ENCODE results near the gene KIF12. TPM values are rescaled to one million over a fixed set of nuclear protein-coding genes. Genes with fewer than 3 reads are reported as not detected.

Gene KIF12
- total and polyA plus RNA-seq, 2 donors (not counting 1 experiment from before 2014, with no cell fraction given), result not detected

DNA sequence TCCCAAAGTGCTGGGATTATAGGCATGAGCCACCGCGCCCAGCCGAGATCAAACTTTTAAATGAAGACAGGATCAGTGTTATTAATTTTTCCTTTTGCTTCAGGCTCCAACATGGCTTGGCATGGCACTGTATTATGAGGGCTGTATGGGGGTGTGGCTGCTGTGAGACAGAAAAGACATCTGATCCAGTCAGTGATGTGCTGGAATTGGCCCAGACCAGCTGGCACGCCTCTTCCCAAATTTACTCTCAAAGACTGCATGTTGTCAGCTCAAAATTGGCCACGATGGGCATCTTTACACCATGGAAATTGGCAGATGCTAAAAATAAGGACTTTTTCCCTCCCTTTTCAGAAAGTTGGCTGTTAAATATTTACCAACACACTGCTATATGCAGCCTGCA, 44.1 kb upstream of the KIF12 start:
- Histone ChIP-seq H3K4me2 (replicated peaks; ENCODE audit: low read depth, low read length, poor library complexity, severe bottlenecking) (no peak overlapping the region), H3K27me3 (replicated peaks in 1 of 4; ENCODE audit: control extremely low read depth in 1 of 4, control insufficient read depth in 3 of 4, insufficient read depth in 4 of 4, low read length in 3 of 4) (peaks cover 0 to 7% (median 0%) of the 10 kb centered on the region in 4 experiments), H3K27ac (ENCODE audit: low read length in 2 of 2) (no peak overlapping the region), H3K4me1 (ENCODE audit: control insufficient read depth in 2 of 2, insufficient read depth in 2 of 2, low read length in 2 of 2) (no peaks in the 10 kb centered on the region), H3K36me3 (replicated peaks in 1 of 2; ENCODE audit: control extremely low read depth in 1 of 2, control insufficient read depth in 1 of 2, extremely low read depth in 1 of 2, insufficient read depth in 2 of 2, low read length in 1 of 2) (no peaks in the 10 kb centered on the region), H4K20me1 (ENCODE audit: control insufficient read depth, insufficient read depth, low read length, poor library complexity, severe bottlenecking) (no peaks in the 10 kb centered on the region), H3K9me3 (ENCODE audit: control extremely low read depth in 1 of 3, control insufficient read depth in 2 of 3, insufficient read depth in 1 of 3, low read length in 2 of 3) (peaks cover 0 to 3% (median 0%) of the 10 kb centered on the region in 3 donors), H3K4me3 (ENCODE audit: control extremely low read depth in 1 of 5, extremely low read depth in 1 of 5, insufficient read depth in 1 of 5, low read depth in 2 of 5, low read length in 4 of 5) (no peak overlapping the region), H3K9ac (ENCODE audit: low read length) (no peak overlapping the region), H3K79me2 (ENCODE audit: control insufficient read depth, insufficient read depth, low read length) (no peaks in the 10 kb centered on the region), H2AFZ (ENCODE audit: insufficient read depth, low read depth, low read length, poor library complexity, severe bottlenecking) (no peak overlapping the region)
- Mint-ChIP-seq H3K27ac (no peak overlapping the region), H3K4me3 (no peak overlapping the region), H3K27me3 (peaks cover 37% of the 10 kb centered on the region), H3K4me1 (no peaks in the 10 kb centered on the region), H3K9me3 (ENCODE audit: insufficient read depth) (no peaks in the 10 kb centered on the region)
- ChIA-PET CTCF (interaction anchor here (1.2 kb wide), 1 partner anchor 12 kb away, joined by 4 read pairs; the partner anchor contains the start of gene COL27A1), POLR2A (no interaction called here)
- no peak for ATAC-seq (ENCODE audit: low read depth)
- WGBS (ENCODE audit: insufficient coverage), result 100% methylated on average over 3 of the region's 5 CpGs
- DNase-seq, result no peak
- intact Hi-C loops (cut with micrococcal nuclease), result no loop called here
- TF ChIP-seq EZH2 (IDR thresholded peaks at IDR 0.05; ENCODE audit: borderline replicate concordance, insufficient read depth, low read depth, low read length, poor library complexity, severe bottlenecking), result no peak
- TF ChIP-seq, protein P1, sequence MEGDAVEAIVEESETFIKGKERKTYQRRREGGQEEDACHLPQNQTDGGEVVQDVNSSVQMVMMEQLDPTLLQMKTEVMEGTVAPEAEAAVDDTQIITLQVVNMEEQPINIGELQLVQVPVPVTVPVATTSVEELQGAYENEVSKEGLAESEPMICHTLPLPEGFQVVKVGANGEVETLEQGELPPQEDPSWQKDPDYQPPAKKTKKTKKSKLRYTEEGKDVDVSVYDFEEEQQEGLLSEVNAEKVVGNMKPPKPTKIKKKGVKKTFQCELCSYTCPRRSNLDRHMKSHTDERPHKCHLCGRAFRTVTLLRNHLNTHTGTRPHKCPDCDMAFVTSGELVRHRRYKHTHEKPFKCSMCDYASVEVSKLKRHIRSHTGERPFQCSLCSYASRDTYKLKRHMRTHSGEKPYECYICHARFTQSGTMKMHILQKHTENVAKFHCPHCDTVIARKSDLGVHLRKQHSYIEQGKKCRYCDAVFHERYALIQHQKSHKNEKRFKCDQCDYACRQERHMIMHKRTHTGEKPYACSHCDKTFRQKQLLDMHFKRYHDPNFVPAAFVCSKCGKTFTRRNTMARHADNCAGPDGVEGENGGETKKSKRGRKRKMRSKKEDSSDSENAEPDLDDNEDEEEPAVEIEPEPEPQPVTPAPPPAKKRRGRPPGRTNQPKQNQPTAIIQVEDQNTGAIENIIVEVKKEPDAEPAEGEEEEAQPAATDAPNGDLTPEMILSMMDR (IDR thresholded peaks at IDR 0.05), result no peak

DNA sequence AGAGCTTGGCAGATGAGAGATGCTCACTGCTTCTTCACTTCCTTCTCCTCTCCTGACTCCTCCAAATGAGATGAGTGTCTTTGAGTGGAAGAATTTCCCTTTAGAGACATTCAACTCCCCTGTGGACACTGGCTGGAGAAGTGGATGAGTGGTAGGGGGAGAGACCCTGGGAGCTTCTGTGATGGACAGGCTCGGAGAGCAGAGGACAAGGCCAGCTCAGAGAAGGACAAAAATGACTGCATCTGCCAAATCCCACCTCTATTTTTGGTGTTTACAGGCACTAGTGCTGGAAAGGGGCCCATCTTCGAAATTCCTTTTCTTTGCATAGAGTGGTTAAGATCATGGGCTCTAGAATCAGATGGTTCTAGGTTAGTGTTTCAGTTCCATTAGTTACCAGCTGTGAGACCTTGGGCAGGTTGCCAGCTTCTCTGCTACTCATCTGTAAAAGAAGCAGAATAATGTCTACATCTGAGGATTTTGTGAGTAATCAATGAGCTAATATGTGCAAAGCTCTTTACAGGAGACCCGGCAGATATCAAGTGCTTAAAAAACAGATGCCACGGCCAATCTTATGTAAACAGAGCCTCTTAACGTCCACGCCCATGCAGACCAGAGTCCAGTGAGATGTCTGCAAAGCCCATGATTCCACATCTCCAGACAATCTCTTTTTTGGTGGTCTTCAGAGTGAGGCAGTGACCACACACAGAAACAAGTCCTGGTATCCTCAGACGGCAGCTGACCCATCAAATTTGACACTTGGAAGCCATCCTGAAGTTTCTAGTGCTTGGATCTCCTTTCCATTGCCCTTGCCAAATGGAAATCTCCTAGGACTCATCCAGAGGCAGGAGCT, 42.7 kb upstream of the KIF12 start:
- no peak overlapping the region for H3K4me2 ChIP-seq (replicated peaks; ENCODE audit: low read depth, low read length, poor library complexity, severe bottlenecking)
- no peak overlapping the region for H3K27ac Mint-ChIP-seq
- POLR2A ChIA-PET, result no interaction called here

More for the DNA sequence above, 42.7 kb upstream of the KIF12 start:
- intact Hi-C loops (cut with micrococcal nuclease), result no loop called here
- ATAC-seq (ENCODE audit: low read depth), result no peak
- H3K9me3 ChIP-seq (ENCODE audit: control extremely low read depth in 1 of 3, control insufficient read depth in 2 of 3, insufficient read depth in 1 of 3, low read length in 2 of 3), result peaks cover 0 to 3% (median 0%) of the 10 kb centered on the region in 3 donors
- no peaks in the 10 kb centered on the region for H3K4me1 Mint-ChIP-seq
- H3K9me3 Mint-ChIP-seq (ENCODE audit: insufficient read depth), result no peaks in the 10 kb centered on the region
- H3K79me2 ChIP-seq (ENCODE audit: control insufficient read depth, insufficient read depth, low read length), result no peaks in the 10 kb centered on the region
- no peak overlapping the region for H3K4me3 ChIP-seq (ENCODE audit: control extremely low read depth in 1 of 5, extremely low read depth in 1 of 5, insufficient read depth in 1 of 5, low read depth in 2 of 5, low read length in 4 of 5)
- no peak overlapping the region for H3K4me3 Mint-ChIP-seq
- DNase-seq, result no peak
- H3K27me3 Mint-ChIP-seq, result peaks cover 39% of the 10 kb centered on the region
- CTCF ChIA-PET, result interaction anchor here (1.0 kb wide), 1 partner anchor 34 kb away, joined by 3 read pairs; no protein-coding TSS in a partner anchor
- peaks cover 0 to 12% (median 0%) of the 10 kb centered on the region in 4 experiments for H3K27me3 ChIP-seq (replicated peaks in 1 of 4; ENCODE audit: control extremely low read depth in 1 of 4, control insufficient read depth in 3 of 4, insufficient read depth in 4 of 4, low read length in 3 of 4)
- H3K4me1 ChIP-seq (ENCODE audit: control insufficient read depth in 2 of 2, insufficient read depth in 2 of 2, low read length in 2 of 2), result no peaks in the 10 kb centered on the region
- no peak overlapping the region for H2AFZ ChIP-seq (ENCODE audit: insufficient read depth, low read depth, low read length, poor library complexity, severe bottlenecking)
- H4K20me1 ChIP-seq (ENCODE audit: control insufficient read depth, insufficient read depth, low read length, poor library complexity, severe bottlenecking), result no peaks in the 10 kb centered on the region
- H3K9ac ChIP-seq (ENCODE audit: low read length), result no peak overlapping the region
- no peak overlapping the region for H3K27ac ChIP-seq (ENCODE audit: low read length in 2 of 2)
- H3K36me3 ChIP-seq (replicated peaks in 1 of 2; ENCODE audit: control extremely low read depth in 1 of 2, control insufficient read depth in 1 of 2, extremely low read depth in 1 of 2, insufficient read depth in 2 of 2, low read length in 1 of 2), result no peaks in the 10 kb centered on the region
- WGBS (ENCODE audit: insufficient coverage), result 86% methylated on average over 6 of the region's 7 CpGs
- TF ChIP-seq EZH2 (IDR thresholded peaks at IDR 0.05; ENCODE audit: borderline replicate concordance, insufficient read depth, low read depth, low read length, poor library complexity, severe bottlenecking), result no peak
- TF ChIP-seq, protein P1 (IDR thresholded peaks at IDR 0.05), result no peak
